Kasumi-1 (cell line): ENCODE data around the gene C1orf141.
"Not testable (repeated sequence)": the region's sequence is repeated elsewhere in the genome, so short reads cannot be mapped to it uniquely, and the experiment has no call there.

Experiments
- DNase-seq, 2 experiments: peaks; one replicate each; lab custom pipeline; 2025; lab: John Stamatoyannopoulos, UW

The C1orf141 gene

GRCh38 chr1:67142931-67143330, 8.2 kb upstream of the C1orf141 start:
- DNase-seq, result no peak

- not testable (repeated sequence) for DNase-seq
Measured at GRCh38 chr1:67141832-67142231, 7.1 kb upstream of the C1orf141 start.

GRCh38 chr1:67140460-67140859, 5.7 kb upstream of the C1orf141 start:
- DNase-seq, result no peak

- DNase-seq, result no peak
Measured at GRCh38 chr1:67138813-67139499, 4.2 kb upstream of the C1orf141 start.

- no peak for DNase-seq
Measured at GRCh38 chr1:67137307-67137753, 2.6 kb upstream of the C1orf141 start.

GRCh38 chr1:67135354-67135753, 584 bp upstream of the C1orf141 start:
- peak; percentile 9 to 16 for DNase-seq

GRCh38 chr1:67133177-67133576, 1.6 kb downstream of the C1orf141 start:
- DNase-seq, result no peak

GRCh38 chr1:67130673-67131072, 4.1 kb downstream of the C1orf141 start:
- DNase-seq, result no peak

GRCh38 chr1:67126974-67127373, 7.8 kb downstream of the C1orf141 start:
- DNase-seq, result no peak

- peak; percentile 41 to 44 for DNase-seq
Measured at GRCh38 chr1:67126111-67126746, 8.5 kb downstream of the C1orf141 start.

GRCh38 chr1:67124455-67124854, 10.3 kb downstream of the C1orf141 start:
- no peak for DNase-seq

GRCh38 chr1:67120855-67121619, 13.7 kb downstream of the C1orf141 start:
- no peak for DNase-seq

GRCh38 chr1:67118646-67119045, 16.1 kb downstream of the C1orf141 start:
- no peak for DNase-seq

GRCh38 chr1:67118191-67118590, 16.6 kb downstream of the C1orf141 start:
- DNase-seq, result no peak

- DNase-seq, result no peak
Measured at GRCh38 chr1:67114162-67114561, 20.6 kb downstream of the C1orf141 start.

GRCh38 chr1:67110352-67110751, 24.4 kb downstream of the C1orf141 start:
- DNase-seq, result peak; percentile 36 to 57

GRCh38 chr1:67105508-67105907, 29.3 kb downstream of the C1orf141 start:
- DNase-seq, result no peak

- DNase-seq, result no peak
Measured at GRCh38 chr1:67103548-67103947, 31.2 kb downstream of the C1orf141 start.

- no peak for DNase-seq
Measured at GRCh38 chr1:67100833-67101232, 33.9 kb downstream of the C1orf141 start.

- DNase-seq, result no peak
Measured at GRCh38 chr1:67097305-67097704, 37.5 kb downstream of the C1orf141 start.

- DNase-seq, result no peak
Measured at GRCh38 chr1:67094191-67094590, 40.6 kb downstream of the C1orf141 start.

GRCh38 chr1:67089685-67090208, 45.0 kb downstream of the C1orf141 start:
- DNase-seq, result no peak

- no peak for DNase-seq
Measured at GRCh38 chr1:67088440-67088839, 46.3 kb downstream of the C1orf141 start.
